Colon (tissue), 2 donors: Measurements from ENCODE around the gene KRTAP10-9.
"Not testable (repeated sequence)": the region's sequence is repeated elsewhere in the genome, so short reads cannot be mapped to it uniquely, and the experiment has no call there.

Experiments
- FAIRE-seq: peaks from 2 replicates; lab custom pipeline; 2012; peaks lifted over from hg19 to GRCh38; lab: Jason Lieb, UNC
- donor health status: control.
- donor health status: control.

The KRTAP10-9 gene, protein sequence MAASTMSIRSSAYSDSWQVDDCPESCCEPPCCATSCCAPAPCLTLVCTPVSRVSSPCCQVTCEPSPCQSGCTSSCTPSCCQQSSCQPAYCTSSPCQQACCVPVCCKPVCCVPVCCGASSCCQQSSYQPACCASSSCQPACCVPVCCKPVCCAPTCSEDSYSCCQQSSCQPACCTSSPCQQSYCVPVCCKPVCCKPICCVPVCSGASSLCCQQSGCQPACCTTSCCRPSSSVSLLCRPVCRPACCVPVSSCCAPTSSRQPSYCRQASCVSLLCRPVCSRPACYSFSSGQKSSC

DNA sequence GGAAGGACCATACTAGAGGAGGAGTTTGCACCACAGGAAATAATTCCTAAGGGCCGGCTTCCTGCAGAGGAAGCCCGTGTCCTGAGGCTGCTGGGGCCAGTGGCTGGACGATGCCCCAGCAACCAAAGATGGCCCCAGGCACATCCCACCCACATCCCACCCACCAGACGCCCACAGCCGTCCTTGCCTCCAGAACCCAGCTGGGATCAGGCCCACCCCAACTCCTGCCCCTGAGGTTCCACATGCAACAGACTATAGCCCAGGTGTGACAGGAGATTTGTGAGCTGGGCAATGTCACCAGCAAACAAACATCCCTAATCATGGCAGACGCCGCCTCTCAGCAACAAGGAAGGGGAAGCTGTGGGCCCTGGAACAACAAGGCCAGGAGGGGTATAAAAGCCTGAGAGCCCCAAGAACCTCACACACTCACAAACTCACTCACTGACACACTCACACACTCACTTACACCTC lies at the start of gene KRTAP10-9:
KRTAP10-9 (plus strand) TSS at position 421 of the 471 bp plus-strand sequence. CDS start 79 bp downstream, outside the sequence.
- FAIRE-seq = no peak

DNA sequence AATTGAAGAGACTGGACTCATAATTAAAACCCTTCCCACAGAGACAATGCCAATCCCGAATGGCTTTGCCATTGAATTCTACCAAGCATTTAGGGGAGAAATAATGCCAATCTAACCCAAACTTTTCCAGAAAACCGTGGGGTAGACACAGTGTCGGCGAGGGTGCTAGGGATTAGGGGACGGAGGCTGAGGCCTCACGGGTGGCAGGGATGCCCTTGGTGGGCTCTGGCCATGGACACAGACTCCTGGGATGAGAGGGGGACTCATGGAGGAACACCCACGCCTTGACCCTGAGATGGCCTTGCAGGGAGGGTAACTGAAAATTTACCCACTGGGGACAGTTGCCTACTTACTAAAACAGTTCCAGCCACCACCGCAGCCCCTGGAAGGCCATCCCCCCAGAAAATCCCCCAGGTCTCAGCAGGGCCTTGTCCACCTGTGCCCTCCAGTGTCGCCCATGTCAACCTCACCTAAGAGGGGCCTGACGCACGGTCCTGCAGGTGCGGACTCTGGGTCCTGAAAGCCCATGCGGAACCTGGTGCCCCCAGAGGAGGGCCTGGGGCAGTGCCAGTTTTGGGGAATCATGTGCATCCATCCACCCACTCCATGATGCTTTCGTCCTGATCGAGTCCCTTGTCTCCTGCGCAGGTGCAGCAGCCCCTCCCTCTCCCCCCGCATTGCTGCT lies 48.4 kb upstream of the KRTAP10-9 start:
- FAIRE-seq = no peak

- FAIRE-seq = no peak
Measured at GRCh38 chr21:44579056-44579832, 47.6 kb upstream of the KRTAP10-9 start.

- no peak for FAIRE-seq
Measured at GRCh38 chr21:44579833-44580144, 47.1 kb upstream of the KRTAP10-9 start.

GRCh38 chr21:44580231-44580821 lies 46.6 kb upstream of the KRTAP10-9 start, which contains the start of gene KRTAP10-5:
Gene KRTAP10-5, minus strand, starts transcription at chr21:44580604. Its CDS starts 26 bp downstream, at chr21:44580578.
- FAIRE-seq = not testable (repeated sequence)

- FAIRE-seq = no peak
Measured at GRCh38 chr21:44581158-44581557, 45.7 kb upstream of the KRTAP10-9 start.

GRCh38 chr21:44582055-44582454 lies 44.8 kb upstream of the KRTAP10-9 start:
- FAIRE-seq = no peak

DNA sequence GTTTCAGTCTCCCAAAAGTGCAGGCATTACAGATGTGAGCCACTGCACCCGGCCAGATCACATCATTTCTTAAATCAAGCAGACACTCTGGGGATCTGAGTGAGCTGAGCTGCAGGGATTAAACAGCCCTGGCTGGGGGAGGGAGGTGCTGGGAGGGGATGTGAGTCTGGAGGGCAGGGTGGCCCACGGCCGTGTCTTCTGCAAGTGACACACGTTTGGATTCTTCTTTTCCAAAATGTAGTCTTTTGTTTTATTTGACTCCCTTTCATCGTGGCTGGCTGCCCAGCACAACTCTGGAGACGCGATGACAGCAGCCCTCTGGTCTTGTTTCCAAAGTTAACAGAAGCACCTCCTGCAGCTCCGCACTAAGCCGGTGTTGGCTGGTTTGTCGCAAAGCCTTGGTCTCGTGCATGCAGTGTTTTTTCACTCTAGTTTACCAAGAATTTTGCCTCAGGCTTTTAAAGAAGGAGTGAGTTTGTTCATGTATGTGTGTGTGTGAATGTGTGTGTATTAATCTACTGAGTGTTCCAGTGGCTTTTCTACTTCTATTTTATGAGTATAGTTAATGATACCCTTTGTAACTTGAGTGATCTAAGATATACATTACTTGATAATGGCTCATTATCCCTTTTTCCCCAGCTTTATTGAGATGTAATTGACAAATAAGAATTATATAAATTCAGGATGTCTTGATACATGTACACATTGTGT lies 43.6 kb upstream of the KRTAP10-9 start:
- no peak for FAIRE-seq

DNA sequence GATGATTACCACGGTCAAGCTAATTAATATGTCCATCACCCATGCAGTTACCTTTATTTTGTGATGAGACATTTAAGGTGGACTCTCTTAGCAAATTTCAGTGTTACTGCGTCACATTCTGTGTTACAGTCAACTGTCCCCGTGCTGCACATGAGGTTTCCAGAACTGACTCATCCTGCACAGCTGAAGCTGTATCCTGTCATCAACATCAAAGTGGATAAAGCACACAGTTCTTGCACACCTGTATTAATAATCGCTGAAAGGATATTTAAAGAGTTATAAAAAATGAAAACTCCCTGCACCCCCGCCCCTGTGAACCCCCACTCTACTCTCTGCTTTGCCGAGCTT lies 43.1 kb upstream of the KRTAP10-9 start:
- no peak for FAIRE-seq

DNA sequence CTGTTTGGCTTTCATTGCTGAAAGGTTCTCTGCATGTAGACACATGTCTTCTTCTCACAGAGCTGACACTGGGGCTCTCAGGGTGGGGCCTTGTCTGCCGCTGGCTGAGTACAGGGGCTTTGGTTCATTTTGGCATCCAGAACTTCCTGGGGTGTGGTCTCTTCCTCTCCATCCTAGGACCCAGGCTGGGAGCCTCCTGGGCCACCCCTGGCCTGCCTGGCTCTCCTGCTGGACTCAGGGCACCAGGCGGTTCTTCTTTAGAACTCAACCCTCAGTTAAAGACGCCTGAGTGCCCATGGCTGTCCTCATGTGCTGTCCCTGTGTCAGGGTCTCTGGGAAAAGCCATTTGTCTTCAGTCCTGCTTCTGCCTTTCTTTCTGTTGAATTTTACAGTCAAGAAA lies 41.0 kb upstream of the KRTAP10-9 start:
- FAIRE-seq = no peak

DNA sequence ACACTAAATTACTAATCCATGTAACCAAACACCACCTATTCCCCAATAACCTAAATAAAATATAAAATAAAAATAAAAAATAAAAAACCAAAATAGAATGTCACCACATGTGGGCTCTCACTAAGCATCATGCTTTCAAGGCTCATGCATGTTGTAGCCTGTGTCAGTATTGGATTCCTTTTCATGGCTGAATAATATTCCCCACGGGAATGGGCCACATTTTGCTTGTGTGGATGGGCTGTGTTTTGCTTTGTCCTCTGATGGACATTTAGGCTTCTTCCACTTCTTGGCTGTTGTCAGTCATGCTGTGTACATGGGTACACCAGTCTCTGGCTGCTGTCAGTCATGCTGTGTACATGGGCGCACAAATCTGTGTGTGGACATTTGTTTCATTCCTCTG lies 37.8 kb upstream of the KRTAP10-9 start:
- no peak for FAIRE-seq

- FAIRE-seq = no peak
Measured at GRCh38 chr21:44589586-44590305, 37.1 kb upstream of the KRTAP10-9 start.

- no peak for FAIRE-seq
Measured at GRCh38 chr21:44590311-44590721, 36.6 kb upstream of the KRTAP10-9 start.

GRCh38 chr21:44590897-44591800 lies 35.7 kb upstream of the KRTAP10-9 start:
- not testable (repeated sequence) for FAIRE-seq

- FAIRE-seq = not testable (repeated sequence)
Measured at GRCh38 chr21:44591801-44592130, 35.1 kb upstream of the KRTAP10-9 start.

- no peak for FAIRE-seq
Measured at GRCh38 chr21:44592446-44593311, 34.2 kb upstream of the KRTAP10-9 start, which contains the start of gene KRTAP10-6. Gene KRTAP10-6, minus strand, starts transcription at chr21:44592505. Its CDS starts 21 bp downstream, at chr21:44592484.

- FAIRE-seq = no peak
Measured at GRCh38 chr21:44593598-44594405, 33.1 kb upstream of the KRTAP10-9 start.

DNA sequence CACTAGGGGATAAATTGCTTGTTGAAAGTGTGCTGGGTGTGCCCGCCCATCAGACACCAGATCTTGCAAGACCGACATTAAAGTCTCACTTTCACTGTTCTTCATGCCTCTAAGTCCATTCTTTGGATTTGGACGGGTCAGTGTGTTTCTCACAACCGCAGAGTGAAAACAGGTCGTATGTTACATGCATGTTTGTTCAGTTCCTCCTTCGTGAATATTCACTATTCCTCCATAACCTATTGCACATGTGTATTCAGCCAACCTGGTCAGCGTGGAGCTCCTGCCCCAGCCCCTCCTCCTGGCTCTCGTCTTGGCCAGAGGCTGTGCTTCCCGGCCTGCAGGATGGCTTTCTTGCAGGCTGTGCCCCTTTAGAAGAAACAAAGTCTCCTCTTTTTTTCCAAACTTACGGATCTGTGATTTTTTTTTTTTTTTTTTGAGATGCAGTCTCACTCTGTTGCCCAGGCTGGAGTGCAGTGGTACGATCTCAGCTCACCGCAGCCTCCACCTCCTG lies 32.4 kb upstream of the KRTAP10-9 start:
- no peak for FAIRE-seq
